Measurements from ENCODE around the gene MEGF9.

The MEGF9 gene

GRCh38 chr9:120611690-120612068 lies 102.6 kb downstream of the MEGF9 start:
- H3K27ac ChIP-seq: no peak overlapping the region
- no peak for TF ChIP-seq ZFX (IDR thresholded peaks at IDR 0.05; ENCODE audit: borderline replicate concordance)
- TF ChIP-seq CTCF (IDR thresholded peaks at IDR 0.05): no peak

GRCh38 chr9:120610975-120611689 lies 103.1 kb downstream of the MEGF9 start:
- H3K27ac ChIP-seq: no peak overlapping the region
- TF ChIP-seq ZFX (IDR thresholded peaks at IDR 0.05; ENCODE audit: borderline replicate concordance) (no peak), CTCF (IDR thresholded peaks at IDR 0.05) (peak; percentile 31; the same call in 1 of the 2 replicates)

- no peak overlapping the region for H3K27ac ChIP-seq
- TF ChIP-seq CTCF (IDR thresholded peaks at IDR 0.05): no peak
- TF ChIP-seq ZFX (IDR thresholded peaks at IDR 0.05; ENCODE audit: borderline replicate concordance): no peak
Observed at GRCh38 chr9:120609636-120610035, 104.6 kb downstream of the MEGF9 start.

- TF ChIP-seq ZFX (IDR thresholded peaks at IDR 0.05; ENCODE audit: borderline replicate concordance): no peak
- no peak for TF ChIP-seq CTCF (IDR thresholded peaks at IDR 0.05)
- H3K27ac ChIP-seq: no peak overlapping the region
Observed at GRCh38 chr9:120608421-120608820, 105.8 kb downstream of the MEGF9 start.

- no peak overlapping the region for H3K27ac ChIP-seq
- no peak for TF ChIP-seq CTCF (IDR thresholded peaks at IDR 0.05)
- no peak for TF ChIP-seq ZFX (IDR thresholded peaks at IDR 0.05; ENCODE audit: borderline replicate concordance)
Observed at GRCh38 chr9:120603591-120603990, 110.7 kb downstream of the MEGF9 start.

- no peak for TF ChIP-seq ZFX (IDR thresholded peaks at IDR 0.05; ENCODE audit: borderline replicate concordance)
- no peak for TF ChIP-seq CTCF (IDR thresholded peaks at IDR 0.05)
- no peak overlapping the region for H3K27ac ChIP-seq
Observed at GRCh38 chr9:120603010-120603409, 111.3 kb downstream of the MEGF9 start.

GRCh38 chr9:120593955-120594277 lies 120.4 kb downstream of the MEGF9 start:
- TF ChIP-seq ZFX (IDR thresholded peaks at IDR 0.05; ENCODE audit: borderline replicate concordance) (no peak), CTCF (IDR thresholded peaks at IDR 0.05) (no peak)
- no peak overlapping the region for H3K27ac ChIP-seq

All from 22Rv1 (cell line).